Endothelial cell of umbilical vein (primary cell): ENCODE measurements around the gene MRPL32.

ENCODE experiments used
- CTCF ChIP-seq, 2 donors: IDR thresholded peaks; 1 replicate in 1 of 2; 2 replicates in 1 of 2; pipeline ENCODE4 v1.5.1; 2011; ENCODE audit warnings: low read length in 2 of 2, mild to moderate bottlenecking in 2 of 2, moderate library complexity in 2 of 2, control low read depth in 1 of 2, inconsistent platforms in 1 of 2, low read depth in 1 of 2; ENCODE audit not compliant: insufficient read depth in 1 of 2; ENCODE audit errors: extremely low read depth in 1 of 2
- JUN ChIP-seq: IDR thresholded peaks from 2 replicates; pipeline ENCODE4 v1.6.1; 2011; ENCODE audit warnings: borderline replicate concordance, low read depth; ENCODE audit not compliant: insufficient read length, insufficient read depth
- POLR2AphosphoS5 ChIP-seq: IDR thresholded peaks from 2 replicates; pipeline ENCODE4 v1.6.1; 2012; ENCODE audit warnings: low read depth, mild to moderate bottlenecking, control low read depth, low read length, moderate library complexity; ENCODE audit not compliant: insufficient read depth

- TF ChIP-seq CTCF (IDR thresholded peaks at IDR 0.05; ENCODE audit: extremely low read depth in 1 of 2, insufficient read depth in 1 of 2, low read depth in 1 of 2, low read length in 2 of 2) (no peak), POLR2AphosphoS5 (no peak), JUN (no peak)
These were observed 27.4 kb downstream of the MRPL32 start for GRCh38 chr7:42959549-42959948.
